ENCODE data around the gene CYP21A2.
"Not testable (repeated sequence)": the region's sequence is repeated elsewhere in the genome, so short reads cannot be mapped to it uniquely, and the experiment has no call there.

DNA sequence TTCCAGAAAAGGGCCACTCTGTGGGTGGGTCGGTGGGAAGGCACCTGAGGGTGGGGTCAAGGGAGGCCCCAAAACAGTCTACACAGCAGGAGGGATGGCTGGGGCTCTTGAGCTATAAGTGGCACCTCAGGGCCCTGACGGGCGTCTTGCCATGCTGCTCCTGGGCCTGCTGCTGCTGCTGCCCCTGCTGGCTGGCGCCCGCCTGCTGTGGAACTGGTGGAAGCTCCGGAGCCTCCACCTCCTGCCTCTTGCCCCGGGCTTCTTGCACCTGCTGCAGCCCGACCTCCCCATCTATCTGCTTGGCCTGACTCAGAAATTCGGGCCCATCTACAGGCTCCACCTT is 32.7 kb upstream of the CYP21A2 start:
- TF ChIP-seq, protein P1, sequence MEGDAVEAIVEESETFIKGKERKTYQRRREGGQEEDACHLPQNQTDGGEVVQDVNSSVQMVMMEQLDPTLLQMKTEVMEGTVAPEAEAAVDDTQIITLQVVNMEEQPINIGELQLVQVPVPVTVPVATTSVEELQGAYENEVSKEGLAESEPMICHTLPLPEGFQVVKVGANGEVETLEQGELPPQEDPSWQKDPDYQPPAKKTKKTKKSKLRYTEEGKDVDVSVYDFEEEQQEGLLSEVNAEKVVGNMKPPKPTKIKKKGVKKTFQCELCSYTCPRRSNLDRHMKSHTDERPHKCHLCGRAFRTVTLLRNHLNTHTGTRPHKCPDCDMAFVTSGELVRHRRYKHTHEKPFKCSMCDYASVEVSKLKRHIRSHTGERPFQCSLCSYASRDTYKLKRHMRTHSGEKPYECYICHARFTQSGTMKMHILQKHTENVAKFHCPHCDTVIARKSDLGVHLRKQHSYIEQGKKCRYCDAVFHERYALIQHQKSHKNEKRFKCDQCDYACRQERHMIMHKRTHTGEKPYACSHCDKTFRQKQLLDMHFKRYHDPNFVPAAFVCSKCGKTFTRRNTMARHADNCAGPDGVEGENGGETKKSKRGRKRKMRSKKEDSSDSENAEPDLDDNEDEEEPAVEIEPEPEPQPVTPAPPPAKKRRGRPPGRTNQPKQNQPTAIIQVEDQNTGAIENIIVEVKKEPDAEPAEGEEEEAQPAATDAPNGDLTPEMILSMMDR (IDR thresholded peaks at IDR 0.05; ENCODE audit: low read length), result not testable (repeated sequence)
- not testable (repeated sequence) for TF ChIP-seq EZH2 (optimal IDR thresholded peaks at IDR 0.05; ENCODE audit: low read depth, low read length); EZH2phosphoT487 (IDR thresholded peaks at IDR 0.05; ENCODE audit: low read length)
